Osteoblast (primary cell): ENCODE measurements around the gene TECPR2. TPM values are rescaled to one million over a fixed set of nuclear protein-coding genes. Genes with fewer than 3 reads are reported as not detected.

ENCODE experiments used
- DNase-seq: peaks from one replicate; pipeline ENCODE4 v3.0.0; 2011; ENCODE audit warnings: low spot score, mixed read lengths; ENCODE audit not compliant: insufficient read length; ENCODE audit errors: missing footprints
- H2AFZ ChIP-seq: 2 replicates; pipeline ENCODE4 v1.6.0; 2011; ENCODE audit warnings: mild to moderate bottlenecking, low read length
- H3K27ac ChIP-seq: 2 replicates; pipeline ENCODE4 v1.5.1; 2011; ENCODE audit warnings: mild to moderate bottlenecking, low read depth, low read length, moderate library complexity
- H3K27me3 ChIP-seq: 2 replicates; pipeline ENCODE4 v1.6.0; 2012; ENCODE audit warnings: mild to moderate bottlenecking, control low read depth, inconsistent platforms, low read length, moderate library complexity; ENCODE audit not compliant: insufficient read depth
- H3K36me3 ChIP-seq: 2 replicates; pipeline ENCODE4 v1.5.1; 2011; ENCODE audit warnings: mild to moderate bottlenecking, low read length, control low read depth, moderate library complexity; ENCODE audit not compliant: insufficient read depth
- H3K4me1 ChIP-seq: 2 replicates; pipeline ENCODE4 v1.5.1; 2011; ENCODE audit warnings: mild to moderate bottlenecking, low read length, control low read depth, moderate library complexity; ENCODE audit not compliant: insufficient read depth
- H3K4me2 ChIP-seq: 2 replicates; pipeline ENCODE4 v1.6.0; 2011; ENCODE audit warnings: mild to moderate bottlenecking, low read length; ENCODE audit not compliant: insufficient read depth
- H3K4me3 ChIP-seq: fragments of 200-600 bp; sonication (generic); 3 replicates; pipeline ENCODE4 v1.5.1; 2012; ENCODE audit warnings: mild to moderate bottlenecking, low read length, inconsistent platforms; ENCODE audit not compliant: insufficient read depth
- H3K79me2 ChIP-seq: 2 replicates; pipeline ENCODE4 v1.6.0; 2012; ENCODE audit warnings: mild to moderate bottlenecking, low read length, control low read depth, inconsistent platforms; ENCODE audit not compliant: insufficient read depth
- H3K9me3 ChIP-seq: 2 replicates; pipeline ENCODE4 v1.5.1; 2011; ENCODE audit warnings: low read depth, low read length, control low read depth
- H4K20me1 ChIP-seq: 2 replicates; pipeline ENCODE4 v1.6.0; 2012; ENCODE audit warnings: mild to moderate bottlenecking, low read length, control low read depth; ENCODE audit not compliant: insufficient read depth
- CTCF ChIP-seq: IDR thresholded peaks from 2 replicates; pipeline ENCODE4 v1.5.1; 2011; ENCODE audit warnings: mild to moderate bottlenecking, low read depth, low read length, moderate library complexity; ENCODE audit errors: extremely low read depth
- total RNA-seq: library from RNA; depleted of rRNA; stranded (reverse); fragments of >200 nt; gene quantifications from 2 replicates; pipeline ENCODE4 v1.2.3, GENCODE V29; 2012

The TECPR2 gene
- 13.0 and 13.3 TPM in 2 replicates for total RNA-seq

GRCh38 chr14:102362545-102363181 lies at the start of gene TECPR2, which contains the start of gene CINP:
TSS of gene TECPR2 (plus strand) at chr14:102362941. CDS start at chr14:102376722, 13,781 bp downstream.
TSS of gene CINP (minus strand) at chr14:102362890. CDS start at chr14:102362851, 39 bp downstream.
- Histone ChIP-seq H3K27me3 (no peaks in the 10 kb centered on the region), H3K27ac (peak within 1 kb of the TSS; percentile 96), H3K36me3 (peaks cover 6% of the 10 kb centered on the region), H2AFZ (peak within 1 kb of the TSS; percentile 68), H4K20me1 (peaks cover 17% of the 10 kb centered on the region), H3K4me3 (peak within 1 kb of the TSS; percentile 93), H3K9me3 (no peaks in the 10 kb centered on the region), H3K4me2 (peak within 1 kb of the TSS; percentile 91), H3K79me2 (peaks cover 66% of the 10 kb centered on the region), H3K4me1 (peaks cover 16% of the 10 kb centered on the region)
- DNase-seq, result peak; percentile 99
- TF ChIP-seq CTCF, result no peak

- no peaks in the 10 kb centered on the region for H3K9me3 ChIP-seq
- peak overlapping the region; percentile 93 for H3K4me2 ChIP-seq
- no peaks in the 10 kb centered on the region for H3K27me3 ChIP-seq
- H3K79me2 ChIP-seq, result peaks cover 7% of the 10 kb centered on the region
- no peaks in the 10 kb centered on the region for H4K20me1 ChIP-seq
- peak overlapping the region; percentile 79 for H3K4me3 ChIP-seq
- peaks cover 45% of the 10 kb centered on the region for H3K4me1 ChIP-seq
- TF ChIP-seq CTCF, result peak; percentile 79
- peak; percentile 98 for DNase-seq
- no peaks in the 10 kb centered on the region for H3K36me3 ChIP-seq
- peak overlapping the region; percentile 80 for H3K27ac ChIP-seq
- H2AFZ ChIP-seq, result peak overlapping the region; percentile 97
Measured at GRCh38 chr14:102314242-102315011, 48.3 kb upstream of the TECPR2 start.

GRCh38 chr14:102315121-102315520 lies 47.6 kb upstream of the TECPR2 start:
- no peaks in the 10 kb centered on the region for H4K20me1 ChIP-seq
- H3K79me2 ChIP-seq, result peaks cover 11% of the 10 kb centered on the region
- no peaks in the 10 kb centered on the region for H3K27me3 ChIP-seq
- no peak for TF ChIP-seq CTCF
- no peaks in the 10 kb centered on the region for H3K36me3 ChIP-seq
- peak overlapping the region; percentile 43 for H2AFZ ChIP-seq
- no peak overlapping the region for H3K4me3 ChIP-seq
- no peaks in the 10 kb centered on the region for H3K9me3 ChIP-seq
- peaks cover 45% of the 10 kb centered on the region for H3K4me1 ChIP-seq
- peak overlapping the region; percentile 81 for H3K27ac ChIP-seq
- peak overlapping the region; percentile 93 for H3K4me2 ChIP-seq
- DNase-seq, result no peak

- no peak for DNase-seq
- Histone ChIP-seq H3K27me3 (no peaks in the 10 kb centered on the region), H3K9me3 (no peaks in the 10 kb centered on the region), H3K36me3 (no peaks in the 10 kb centered on the region), H3K4me2 (peak overlapping the region; percentile 87), H3K4me1 (peaks cover 52% of the 10 kb centered on the region), H3K4me3 (peak overlapping the region; percentile 64), H2AFZ (peak overlapping the region; percentile 86), H4K20me1 (no peaks in the 10 kb centered on the region), H3K27ac (peak overlapping the region; percentile 81), H3K79me2 (peaks cover 20% of the 10 kb centered on the region)
- no peak for TF ChIP-seq CTCF
Measured at GRCh38 chr14:102316338-102316742, 46.4 kb upstream of the TECPR2 start.
